Activated CD8-positive, alpha-beta T cell treated with anti-CD3 and anti-CD28 coated beads for 36 hours (primary cell): ENCODE results near the gene LRRTM4. TPM values are rescaled to one million over a fixed set of nuclear protein-coding genes. Genes with fewer than 3 reads are reported as not detected.

Experiments used
- ATAC-seq: fragments of 200-7000 bp; cut with Tn5 transposase; one replicate; pipeline ENCODE4 v1.10.0; 2021; ENCODE audit warnings: mild to moderate bottlenecking, moderate library complexity
- CTCF ChIA-PET: fragments of 350-600 bp; sonication (Branson Sonifier 250); formaldehyde crosslinking; loops from one replicate; lab custom pipeline; 2021; ENCODE audit warnings: antibody characterized with exemption; lab: Charles Lee
- POLR2A ChIA-PET: fragments of 350-600 bp; sonication (Branson Sonifier 250); formaldehyde crosslinking; loops from one replicate; lab custom pipeline; 2021; ENCODE audit warnings: antibody characterized with exemption; lab: Charles Lee
- DNase-seq: peaks from one replicate; pipeline ENCODE4 v3.0.0-alpha.2; 2020
- H3K27ac Mint-ChIP-seq: one replicate; pipeline ENCODE4 v1.8.0; 2021; ENCODE audit warnings: mild to moderate bottlenecking, mixed read lengths
- H3K27me3 Mint-ChIP-seq: one replicate; pipeline ENCODE4 v1.8.0; 2021; ENCODE audit warnings: mixed read lengths
- H3K36me3 Mint-ChIP-seq: one replicate; pipeline ENCODE4 v1.8.0; 2021; ENCODE audit warnings: low read depth, mixed read lengths
- H3K4me1 Mint-ChIP-seq: one replicate; pipeline ENCODE4 v1.8.0; 2021; ENCODE audit warnings: low read depth, mixed read lengths
- H3K4me3 Mint-ChIP-seq: one replicate; pipeline ENCODE4 v1.8.0; 2021; ENCODE audit warnings: mild to moderate bottlenecking, moderate library complexity, mixed read lengths
- H3K9me3 Mint-ChIP-seq: one replicate; pipeline ENCODE4 v1.8.0; 2021; ENCODE audit warnings: mixed read lengths
- intact Hi-C: fragments of 100-400 bp; cut with micrococcal nuclease; formaldehyde crosslinking; loops from one replicate; pipeline ENCODE4 v1.10.0; 2022
- total RNA-seq, 2 experiments: library from RNA; stranded (reverse); gene quantifications; one replicate each; pipeline ENCODE4 v1.2.3, GENCODE V29; 2021
- TF ChIP-seq, protein P1 (sequence below): fragments of 200-600 bp; IDR thresholded peaks from one replicate; pipeline ENCODE4 v1.8.0; 2022; ENCODE audit warnings: antibody characterized with exemption, mild to moderate bottlenecking

The LRRTM4 gene
- total RNA-seq, 2 experiments from 2014 or later: not detected

DNA sequence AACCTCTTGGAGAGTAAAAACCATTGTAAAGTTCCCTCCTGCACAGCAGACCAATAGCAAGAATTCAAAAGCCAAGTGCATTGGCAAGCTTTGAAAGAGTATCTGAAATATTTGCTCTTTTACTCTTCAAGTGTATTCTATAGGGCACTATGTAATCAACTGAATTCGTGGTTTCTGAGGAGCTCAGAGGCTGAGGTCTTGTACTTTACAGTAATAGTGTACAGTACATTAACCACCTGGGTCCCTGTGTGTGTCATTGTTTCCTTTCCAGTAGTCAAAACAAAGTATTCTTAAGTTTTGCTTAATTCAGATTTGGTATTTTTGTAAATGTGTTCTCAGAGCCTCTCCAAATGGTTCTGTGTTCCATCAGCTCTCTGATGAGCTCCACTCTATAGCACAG lies 769.7 kb downstream of the LRRTM4 start:
- intact Hi-C loops: no loop called here
- Mint-ChIP-seq H3K36me3 (no peaks in the 10 kb centered on the region), H3K4me1 (no peaks in the 10 kb centered on the region), H3K27me3 (no peaks in the 10 kb centered on the region), H3K4me3 (no peak overlapping the region), H3K27ac (no peak overlapping the region), H3K9me3 (peaks cover 10% of the 10 kb centered on the region)
- TF ChIP-seq, protein P1, sequence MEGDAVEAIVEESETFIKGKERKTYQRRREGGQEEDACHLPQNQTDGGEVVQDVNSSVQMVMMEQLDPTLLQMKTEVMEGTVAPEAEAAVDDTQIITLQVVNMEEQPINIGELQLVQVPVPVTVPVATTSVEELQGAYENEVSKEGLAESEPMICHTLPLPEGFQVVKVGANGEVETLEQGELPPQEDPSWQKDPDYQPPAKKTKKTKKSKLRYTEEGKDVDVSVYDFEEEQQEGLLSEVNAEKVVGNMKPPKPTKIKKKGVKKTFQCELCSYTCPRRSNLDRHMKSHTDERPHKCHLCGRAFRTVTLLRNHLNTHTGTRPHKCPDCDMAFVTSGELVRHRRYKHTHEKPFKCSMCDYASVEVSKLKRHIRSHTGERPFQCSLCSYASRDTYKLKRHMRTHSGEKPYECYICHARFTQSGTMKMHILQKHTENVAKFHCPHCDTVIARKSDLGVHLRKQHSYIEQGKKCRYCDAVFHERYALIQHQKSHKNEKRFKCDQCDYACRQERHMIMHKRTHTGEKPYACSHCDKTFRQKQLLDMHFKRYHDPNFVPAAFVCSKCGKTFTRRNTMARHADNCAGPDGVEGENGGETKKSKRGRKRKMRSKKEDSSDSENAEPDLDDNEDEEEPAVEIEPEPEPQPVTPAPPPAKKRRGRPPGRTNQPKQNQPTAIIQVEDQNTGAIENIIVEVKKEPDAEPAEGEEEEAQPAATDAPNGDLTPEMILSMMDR: no peak
- ChIA-PET CTCF (no interaction called here), POLR2A (no interaction called here)
- ATAC-seq (no peak), DNase-seq (no peak)

- ChIA-PET CTCF (no interaction called here), POLR2A (no interaction called here)
- Mint-ChIP-seq H3K36me3 (no peaks in the 10 kb centered on the region), H3K27me3 (no peaks in the 10 kb centered on the region), H3K27ac (no peak overlapping the region), H3K4me3 (no peak overlapping the region), H3K9me3 (peaks cover 10% of the 10 kb centered on the region), H3K4me1 (no peaks in the 10 kb centered on the region)
- DNase-seq (no peak), ATAC-seq (no peak)
- intact Hi-C loops: no loop called here
- TF ChIP-seq, protein P1: no peak
Measured at GRCh38 chr2:76749858-76750257, 772.3 kb downstream of the LRRTM4 start.

DNA sequence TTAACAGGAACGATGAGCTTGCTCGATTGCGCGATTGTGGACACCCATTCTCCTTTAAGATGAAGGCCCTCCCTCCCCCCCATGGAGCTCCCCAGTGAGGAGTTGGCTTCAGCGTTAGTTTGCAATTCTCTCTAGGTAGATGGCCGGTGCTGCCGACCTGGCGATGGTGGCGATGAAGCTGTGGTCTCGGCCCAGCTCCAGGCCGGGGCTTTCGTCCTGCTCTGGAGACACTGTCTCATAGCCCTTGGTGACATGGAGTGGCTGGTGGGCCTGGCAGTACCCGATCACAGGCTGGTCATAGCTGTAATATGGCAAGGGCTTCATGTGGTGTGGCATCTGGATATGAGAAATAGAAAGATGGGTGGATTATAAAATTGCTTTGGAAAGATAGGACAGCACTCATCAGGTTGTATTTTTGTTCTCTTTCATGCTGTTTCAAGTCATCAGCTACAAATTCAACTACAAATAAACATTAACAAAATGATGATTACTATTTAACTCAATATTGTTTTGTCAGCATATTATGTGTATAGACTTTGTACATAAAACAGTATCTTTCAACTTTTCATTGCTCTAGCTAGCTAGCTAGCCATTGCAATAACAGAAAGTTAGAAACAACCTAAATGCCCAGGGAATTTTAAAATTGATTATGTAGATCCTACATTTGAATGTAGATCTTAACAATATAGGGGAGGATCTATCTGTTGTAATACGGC lies 773.4 kb downstream of the LRRTM4 start:
- Mint-ChIP-seq H3K9me3 (peaks cover 10% of the 10 kb centered on the region), H3K27me3 (no peaks in the 10 kb centered on the region), H3K4me1 (no peaks in the 10 kb centered on the region), H3K4me3 (no peak overlapping the region), H3K27ac (no peak overlapping the region), H3K36me3 (no peaks in the 10 kb centered on the region)
- intact Hi-C loops: no loop called here
- ATAC-seq (no peak), DNase-seq (no peak)
- TF ChIP-seq, protein P1: no peak
- CTCF ChIA-PET: no interaction called here
- POLR2A ChIA-PET: no interaction called here

DNA sequence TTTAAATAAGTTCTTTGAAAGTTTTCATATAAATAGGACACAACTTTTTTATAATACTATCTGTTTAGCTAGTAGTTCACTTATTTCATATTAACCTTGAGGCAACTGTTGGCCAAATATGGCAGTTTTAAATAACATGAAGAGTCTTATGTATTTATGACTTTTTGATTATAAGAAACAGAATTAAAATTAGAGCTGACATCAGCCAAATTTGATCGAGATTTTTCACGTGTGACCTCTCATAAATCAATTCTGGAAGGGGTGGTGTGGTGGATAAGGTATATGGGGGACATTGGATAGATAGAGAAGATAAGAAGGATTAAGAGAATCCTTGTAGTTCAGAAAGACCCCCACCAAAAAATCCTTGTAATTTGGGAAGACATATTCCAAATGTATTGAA lies 776.6 kb downstream of the LRRTM4 start:
- no peaks in the 10 kb centered on the region for H3K27me3 Mint-ChIP-seq
- peaks cover 10% of the 10 kb centered on the region for H3K9me3 Mint-ChIP-seq
- no peaks in the 10 kb centered on the region for H3K4me1 Mint-ChIP-seq
- CTCF ChIA-PET: no interaction called here
- DNase-seq (no peak), ATAC-seq (no peak)
- H3K27ac Mint-ChIP-seq: no peak overlapping the region
- H3K4me3 Mint-ChIP-seq: no peak overlapping the region
- TF ChIP-seq, protein P1: no peak
- H3K36me3 Mint-ChIP-seq: no peaks in the 10 kb centered on the region
- intact Hi-C loops: no loop called here
- POLR2A ChIA-PET: no interaction called here

- Mint-ChIP-seq H3K4me3 (no peak overlapping the region), H3K9me3 (peaks cover 10% of the 10 kb centered on the region), H3K27ac (no peak overlapping the region), H3K36me3 (no peaks in the 10 kb centered on the region), H3K27me3 (no peaks in the 10 kb centered on the region), H3K4me1 (no peaks in the 10 kb centered on the region)
- TF ChIP-seq, protein P1: no peak
- DNase-seq: no peak
- ATAC-seq: no peak
- intact Hi-C loops: no loop called here
- ChIA-PET POLR2A (no interaction called here), CTCF (no interaction called here)
Measured at GRCh38 chr2:76737607-76738006, 784.6 kb downstream of the LRRTM4 start.
